Measurements from ENCODE around the gene HOXD12. TPM values are rescaled to one million over a fixed set of nuclear protein-coding genes. Genes with fewer than 3 reads are reported as not detected.

The HOXD12 gene
- total and polyA plus RNA-seq, 8 donors = not detected

- Histone ChIP-seq H3K4me1 (peaks cover 25 to 54% (median 35%) of the 10 kb centered on the region in 4 donors), H3K27ac (no peak overlapping the region), H3K36me3 (no peaks in the 10 kb centered on the region), H3K27me3 (peaks cover 62 to 100% (median 100%) of the 10 kb centered on the region in 3 donors), H3K9me3 (peaks cover 0 to 3% (median 0%) of the 10 kb centered on the region in 4 donors), H3K4me3 (no peak overlapping the region)
- TF ChIP-seq EP300 (IDR thresholded peaks at IDR 0.05) (no peak), POLR2A (IDR thresholded peaks at IDR 0.05) (no peak), POLR2AphosphoS5 (IDR thresholded peaks at IDR 0.05) (no peak), CTCF (IDR thresholded peaks at IDR 0.05) (no peak)
- 6 to 8% (median 7%) methylated on average over 28 to 30 of the region's 30 CpGs for WGBS, 5 donors
- DNase-seq = peak in 1 of 2 donors; percentile 18
- intact Hi-C loops (cut with DNase I; ENCODE audit: low total_unique reads) = loop anchor here (5.0 kb wide), 1 partner anchor 412 kb away; no protein-coding TSS in a partner anchor
These were observed 352 bp upstream of the HOXD12 start for GRCh38 chr2:176099159-176099727.

GRCh38 chr2:176100547-176101140, 1.0 kb downstream of the HOXD12 start:
- TF ChIP-seq CTCF (IDR thresholded peaks at IDR 0.05) (no peak), EP300 (IDR thresholded peaks at IDR 0.05) (no peak), POLR2A (IDR thresholded peaks at IDR 0.05) (no peak), POLR2AphosphoS5 (IDR thresholded peaks at IDR 0.05) (no peak)
- intact Hi-C loops (cut with DNase I; ENCODE audit: low total_unique reads) = no loop called here
- no peak overlapping the region for H3K4me3 ChIP-seq
- H3K27ac ChIP-seq = no peak overlapping the region
- H3K4me1 ChIP-seq = peaks cover 33 to 67% (median 45%) of the 10 kb centered on the region in 4 donors
- peaks cover 0 to 4% (median 0%) of the 10 kb centered on the region in 4 donors for H3K9me3 ChIP-seq
- H3K27me3 ChIP-seq = peaks cover 64 to 100% (median 100%) of the 10 kb centered on the region in 3 donors
- H3K36me3 ChIP-seq = no peaks in the 10 kb centered on the region
- 7 to 27% (median 13%) methylated on average over 18 to 28 of the region's 28 CpGs for WGBS, 5 donors
- DNase-seq = no peak

GRCh38 chr2:176101216-176101830, 1.7 kb downstream of the HOXD12 start:
- Histone ChIP-seq H3K9me3 (peaks cover 0 to 4% (median 0%) of the 10 kb centered on the region in 4 donors), H3K4me1 (peaks cover 31 to 71% (median 45%) of the 10 kb centered on the region in 4 donors), H3K27me3 (peaks cover 65 to 100% (median 100%) of the 10 kb centered on the region in 3 donors), H3K36me3 (no peaks in the 10 kb centered on the region), H3K27ac (no peak overlapping the region), H3K4me3 (no peak overlapping the region)
- intact Hi-C loops (cut with DNase I; ENCODE audit: low total_unique reads) = no loop called here
- no peak for DNase-seq
- TF ChIP-seq POLR2AphosphoS5 (IDR thresholded peaks at IDR 0.05) (no peak), POLR2A (IDR thresholded peaks at IDR 0.05) (no peak)
- 3 to 18% (median 11%) methylated on average over 2 of the region's 2 CpGs for WGBS, 5 donors

- intact Hi-C loops (cut with DNase I; ENCODE audit: low total_unique reads) = no loop called here
- peaks cover 31 to 71% (median 45%) of the 10 kb centered on the region in 4 donors for H3K4me1 ChIP-seq
These were observed 2.2 kb downstream of the HOXD12 start for GRCh38 chr2:176101842-176102241.

More at GRCh38 chr2:176101842-176102241, 2.2 kb downstream of the HOXD12 start:
- Histone ChIP-seq H3K27ac (no peak overlapping the region), H3K9me3 (peaks cover 0 to 8% (median 0%) of the 10 kb centered on the region in 4 donors), H3K36me3 (no peaks in the 10 kb centered on the region), H3K27me3 (peaks cover 65 to 100% (median 100%) of the 10 kb centered on the region in 3 donors), H3K4me3 (no peak overlapping the region)
- 17 to 28% (median 20%) methylated on average over 5 of the region's 5 CpGs for WGBS, 5 donors
- no peak for DNase-seq
- no peak for TF ChIP-seq POLR2A (IDR thresholded peaks at IDR 0.05)
- TF ChIP-seq EP300 (IDR thresholded peaks at IDR 0.05) = no peak
- TF ChIP-seq POLR2AphosphoS5 (IDR thresholded peaks at IDR 0.05) = no peak
- no peak for TF ChIP-seq CTCF (IDR thresholded peaks at IDR 0.05)

All from stomach (tissue), 9 donors.